Kidney (tissue), 14 donors: Measurements from ENCODE around the gene RHOC. TPM values are rescaled to one million over a fixed set of nuclear protein-coding genes. Genes with fewer than 3 reads are reported as not detected.

ENCODE experiments used
- DNase-seq, 5 donors: peaks; one replicate each; pipeline ENCODE4 v3.0.0-alpha.2; 2013 to 2020
- FAIRE-seq: peaks from 2 replicates; lab custom pipeline; 2012; peaks lifted over from hg19 to GRCh38; lab: Jason Lieb, UNC
- H3K27ac ChIP-seq, 2 donors: one replicate each; pipeline ENCODE4 v1.7.0; 2013; ENCODE audit warnings: low read depth in 2 of 2, low read length in 2 of 2, inconsistent platforms in 1 of 2
- H3K27me3 ChIP-seq: one replicate; pipeline ENCODE4 v1.7.1; 2013; ENCODE audit warnings: low read length, inconsistent platforms; ENCODE audit not compliant: control insufficient read depth, insufficient read depth
- H3K36me3 ChIP-seq, 3 donors: one replicate each; pipeline versions ENCODE4 v1.7.0 to v1.7.1; 2013; ENCODE audit warnings: low read length in 3 of 3, control low read depth in 1 of 3, inconsistent platforms in 1 of 3; ENCODE audit not compliant: insufficient read depth in 3 of 3, control insufficient read depth in 2 of 3
- H3K4me1 ChIP-seq, 3 donors: one replicate each; pipeline versions ENCODE4 v1.7.0 to v1.7.1; 2013; ENCODE audit warnings: low read length in 3 of 3, inconsistent platforms in 1 of 3, low read depth in 1 of 3; ENCODE audit not compliant: control insufficient read depth in 2 of 3, insufficient read depth in 2 of 3
- H3K4me3 ChIP-seq, 3 donors: one replicate each; pipeline versions ENCODE4 v1.7.0 to v1.8.1; 2013; ENCODE audit warnings: low read length in 3 of 3, control low read depth in 1 of 3, inconsistent platforms in 1 of 3
- H3K9ac ChIP-seq, 3 donors: one replicate each; pipeline versions ENCODE4 v1.7.0 to v1.7.1; 2013; ENCODE audit warnings: low read length in 3 of 3, control low read depth in 1 of 3, inconsistent platforms in 1 of 3
- H3K9me3 ChIP-seq, 3 donors: one replicate each; pipeline versions ENCODE4 v1.7.0 to v1.7.1; 2013; ENCODE audit warnings: low read length in 3 of 3, control low read depth in 1 of 3, inconsistent platforms in 1 of 3; ENCODE audit not compliant: control insufficient read depth in 2 of 3, insufficient read depth in 1 of 3
- intact Hi-C: fragments of 100-400 bp; cut with DNase I; formaldehyde crosslinking; loops from one replicate; pipeline ENCODE4 v1.11.1; 2022
- polyA plus RNA-seq: library from polyadenylated mRNA; stranded (reverse); fragments of 350-450 nt; fragmentation: Illumina TruSeq; extraction: RNeasy Lipid Tissue Mini Kit (QIAGEN cat#74804); gene quantifications from one replicate; pipeline ENCODE4 v1.2.3, GENCODE V29; 2014; ENCODE audit warnings: low read depth, low replicate concordance; ENCODE audit not compliant: insufficient read depth
- total RNA-seq: library from RNA; stranded (reverse); fragmentation: NEBNext Ultra II Directional; extraction: Animal tissue kit (Norgen Biotek cat#: 25700); gene quantifications from one replicate; pipeline ENCODE4 v1.2.1, GENCODE V29; 2021
- TF ChIP-seq, protein P1 (sequence below): IDR thresholded peaks from 3 replicates; pipeline ENCODE4 v1.5.1; 2012; ENCODE audit warnings: mild to moderate bottlenecking, moderate library complexity, borderline replicate concordance; ENCODE audit not compliant: insufficient read depth; ENCODE audit errors: extremely low read depth
- donor health status: control.
- donor health status: control.
- donor health status: control.
- donor health status: control.
- donor health status: control.
- donor health status: DM: yes; HTN: yes; CAD: no.
- donor health status: Normal renal cell carcinoma (clear cell type).

RHOC gene
- total and polyA plus RNA-seq, 2 donors from 2014 or later = 270 to 501 TPM

- Histone ChIP-seq H3K4me1 (peaks cover 0 to 25% (median 17%) of the 10 kb centered on the region in 3 donors), H3K27me3 (no peaks in the 10 kb centered on the region), H3K9me3 (no peaks in the 10 kb centered on the region), H3K36me3 (no peaks in the 10 kb centered on the region), H3K4me3 (no peak overlapping the region), H3K9ac (no peak overlapping the region), H3K27ac (no peak overlapping the region)
- TF ChIP-seq, protein P1, sequence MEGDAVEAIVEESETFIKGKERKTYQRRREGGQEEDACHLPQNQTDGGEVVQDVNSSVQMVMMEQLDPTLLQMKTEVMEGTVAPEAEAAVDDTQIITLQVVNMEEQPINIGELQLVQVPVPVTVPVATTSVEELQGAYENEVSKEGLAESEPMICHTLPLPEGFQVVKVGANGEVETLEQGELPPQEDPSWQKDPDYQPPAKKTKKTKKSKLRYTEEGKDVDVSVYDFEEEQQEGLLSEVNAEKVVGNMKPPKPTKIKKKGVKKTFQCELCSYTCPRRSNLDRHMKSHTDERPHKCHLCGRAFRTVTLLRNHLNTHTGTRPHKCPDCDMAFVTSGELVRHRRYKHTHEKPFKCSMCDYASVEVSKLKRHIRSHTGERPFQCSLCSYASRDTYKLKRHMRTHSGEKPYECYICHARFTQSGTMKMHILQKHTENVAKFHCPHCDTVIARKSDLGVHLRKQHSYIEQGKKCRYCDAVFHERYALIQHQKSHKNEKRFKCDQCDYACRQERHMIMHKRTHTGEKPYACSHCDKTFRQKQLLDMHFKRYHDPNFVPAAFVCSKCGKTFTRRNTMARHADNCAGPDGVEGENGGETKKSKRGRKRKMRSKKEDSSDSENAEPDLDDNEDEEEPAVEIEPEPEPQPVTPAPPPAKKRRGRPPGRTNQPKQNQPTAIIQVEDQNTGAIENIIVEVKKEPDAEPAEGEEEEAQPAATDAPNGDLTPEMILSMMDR = no peak
- FAIRE-seq = no peak
- peak in 1 of 5 donors; percentile 52 for DNase-seq
- intact Hi-C loops = no loop called here
These were observed 4.7 kb upstream of the RHOC start for GRCh38 chr1:112711670-112712069.

DNA sequence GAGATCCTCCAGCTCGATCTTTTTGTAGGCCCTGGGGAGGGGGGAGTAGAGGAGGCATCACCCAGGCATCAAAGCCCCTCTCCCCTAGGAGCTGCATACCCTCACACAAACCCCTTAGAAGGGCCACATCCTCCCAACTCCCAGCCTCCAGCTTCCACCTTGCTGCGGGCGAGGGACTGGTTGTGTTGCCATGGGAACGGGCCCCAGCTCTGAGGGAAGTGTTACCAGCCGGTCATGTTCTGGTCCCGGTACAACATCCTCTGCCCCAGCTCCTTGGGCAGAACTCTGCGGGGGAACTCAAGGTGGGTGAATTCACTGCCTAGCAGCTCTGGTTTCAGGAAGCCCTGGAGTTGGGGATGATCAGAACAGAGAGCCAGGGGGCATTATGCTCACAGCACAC lies 4.1 kb upstream of the RHOC start:
- H3K9ac ChIP-seq = no peak overlapping the region
- intact Hi-C loops = no loop called here
- no peak for FAIRE-seq

DNA sequence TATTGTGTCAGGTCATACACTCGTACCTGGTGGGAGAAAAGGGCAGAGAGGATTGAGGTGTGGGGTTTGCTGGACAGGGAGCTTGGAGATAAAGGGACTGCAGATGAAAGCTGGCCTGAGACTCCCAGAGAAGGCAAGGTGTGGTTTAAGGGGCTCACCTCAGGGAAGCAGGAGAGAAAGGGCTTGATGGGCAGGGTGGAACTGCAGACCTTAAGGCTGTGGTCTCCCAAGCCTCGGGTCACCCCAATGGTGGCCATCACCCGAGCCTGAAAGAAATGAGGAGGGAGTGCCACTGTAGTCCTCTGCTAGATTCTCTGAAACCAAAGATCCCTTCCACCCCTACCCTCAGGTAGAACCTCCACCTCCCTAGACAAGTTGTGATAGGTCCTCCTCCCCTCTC lies 3.7 kb upstream of the RHOC start:
- no peak overlapping the region for H3K9ac ChIP-seq
- intact Hi-C loops = no loop called here

More for the DNA sequence above, 4.1 kb upstream of the RHOC start:
- Histone ChIP-seq H3K27me3 (no peaks in the 10 kb centered on the region), H3K36me3 (no peaks in the 10 kb centered on the region), H3K4me3 (no peak overlapping the region), H3K4me1 (peaks cover 0 to 23% (median 17%) of the 10 kb centered on the region in 3 donors), H3K9me3 (no peaks in the 10 kb centered on the region), H3K27ac (no peak overlapping the region)
- peak in 1 of 5 donors; percentile 66 for DNase-seq
- TF ChIP-seq, protein P1 = no peak

More for the DNA sequence above, 3.7 kb upstream of the RHOC start:
- Histone ChIP-seq H3K4me3 (no peak overlapping the region), H3K4me1 (peaks cover 0 to 22% (median 14%) of the 10 kb centered on the region in 3 donors), H3K27ac (no peak overlapping the region), H3K36me3 (no peaks in the 10 kb centered on the region), H3K27me3 (no peaks in the 10 kb centered on the region), H3K9me3 (no peaks in the 10 kb centered on the region)
- DNase-seq (peak in 1 of 5 donors; percentile 29), FAIRE-seq (no peak)
- TF ChIP-seq, protein P1 = no peak
